ENCODE measurements around the gene ANKS1B.

- TF ChIP-seq, protein P1, sequence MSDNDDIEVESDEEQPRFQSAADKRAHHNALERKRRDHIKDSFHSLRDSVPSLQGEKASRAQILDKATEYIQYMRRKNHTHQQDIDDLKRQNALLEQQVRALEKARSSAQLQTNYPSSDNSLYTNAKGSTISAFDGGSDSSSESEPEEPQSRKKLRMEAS (IDR thresholded peaks at IDR 0.05) = no peak
- TF ChIP-seq CTCF (IDR thresholded peaks at IDR 0.05; ENCODE audit: low read depth, low read length, missing input control) (no peak), JUND (IDR thresholded peaks at IDR 0.05) (no peak), TAF1 (conservative IDR thresholded peaks at IDR 0.05) (no peak), RAD21 (IDR thresholded peaks at IDR 0.05) (no peak), YY1 (IDR thresholded peaks at IDR 0.05) (no peak), SP1 (IDR thresholded peaks at IDR 0.05) (no peak)
Measured at GRCh38 chr12:98797200-98797599, 1187.5 kb downstream of the ANKS1B start.
